Stimulated activated CD4-positive, alpha-beta T cell treated with anti-CD3 and anti-CD28 coated beads, Interleukin-2, amount 100 ng/mL, for 24 hours (primary cell): ENCODE results near the gene F12.
"Not testable (repeated sequence)": the region's sequence is repeated elsewhere in the genome, so short reads cannot be mapped to it uniquely, and the experiment has no call there.

Experiments used
- DNase-seq, 2 donors: peaks; one replicate each; pipeline ENCODE4 v3.0.0-alpha.2; 2020

Gene F12

GRCh38 chr5:177367981-177368868 lies 41.1 kb downstream of the F12 start:
- no peak for DNase-seq

- DNase-seq, result no peak
Observed at GRCh38 chr5:177367323-177367848, 42.0 kb downstream of the F12 start.

GRCh38 chr5:177366528-177367322 lies 42.6 kb downstream of the F12 start:
- DNase-seq, result no peak

- DNase-seq, result no peak
Observed at GRCh38 chr5:177365845-177366527, 43.4 kb downstream of the F12 start.

GRCh38 chr5:177364159-177364962 lies 45.0 kb downstream of the F12 start:
- peak in 1 of 2 donors; percentile 49 for DNase-seq

GRCh38 chr5:177363565-177363964 lies 45.8 kb downstream of the F12 start:
- no peak for DNase-seq

- peak; percentile 71 to 76 for DNase-seq
Observed at GRCh38 chr5:177362610-177363507, 46.5 kb downstream of the F12 start.

GRCh38 chr5:177362292-177362609 lies 47.1 kb downstream of the F12 start:
- DNase-seq, result no peak

- DNase-seq, result peak in 1 of 2 donors; percentile 29
Observed at GRCh38 chr5:177361418-177362291, 47.7 kb downstream of the F12 start.

- not testable (repeated sequence) for DNase-seq
Observed at GRCh38 chr5:177360740-177361139, 48.6 kb downstream of the F12 start.

- DNase-seq, result no peak
Observed at GRCh38 chr5:177359860-177360259, 49.5 kb downstream of the F12 start.

- no peak for DNase-seq
Observed at GRCh38 chr5:177359451-177359851, 49.9 kb downstream of the F12 start.

- DNase-seq, result no peak
Observed at GRCh38 chr5:177358370-177358819, 51.0 kb downstream of the F12 start.

- peak; percentile 59 to 72 for DNase-seq
Observed at GRCh38 chr5:177357459-177358351, 51.7 kb downstream of the F12 start, which contains the start of gene RGS14. Gene RGS14 (plus strand): TSS chr5:177357924. CDS start chr5:177358025, 101 bp downstream.

GRCh38 chr5:177357146-177357458 lies 52.3 kb downstream of the F12 start:
- DNase-seq, result no peak

GRCh38 chr5:177356746-177357145 lies 52.6 kb downstream of the F12 start:
- DNase-seq, result no peak

GRCh38 chr5:177355868-177356168 lies 53.5 kb downstream of the F12 start:
- DNase-seq, result no peak

GRCh38 chr5:177355162-177355867 lies 54.0 kb downstream of the F12 start:
- no peak for DNase-seq

GRCh38 chr5:177354711-177355110 lies 54.7 kb downstream of the F12 start:
- DNase-seq, result no peak
